Stimulated activated CD4-positive, alpha-beta T cell treated with anti-CD3 and anti-CD28 coated beads, Interleukin-12 subunit alpha, Interleukin-12 subunit beta, amount 100 ng/mL, for 24 hours (primary cell): ENCODE results near the gene OTUD4.
A peak's percentile ranks its signal among the peaks of the same experiment; 100 is the strongest.

Experiments used
- DNase-seq, 2 experiments: peaks; one replicate each; pipeline ENCODE4 v3.0.0-alpha.2; 2020; ENCODE audit warnings: low read depth in 2 of 2

OTUD4 gene

DNA sequence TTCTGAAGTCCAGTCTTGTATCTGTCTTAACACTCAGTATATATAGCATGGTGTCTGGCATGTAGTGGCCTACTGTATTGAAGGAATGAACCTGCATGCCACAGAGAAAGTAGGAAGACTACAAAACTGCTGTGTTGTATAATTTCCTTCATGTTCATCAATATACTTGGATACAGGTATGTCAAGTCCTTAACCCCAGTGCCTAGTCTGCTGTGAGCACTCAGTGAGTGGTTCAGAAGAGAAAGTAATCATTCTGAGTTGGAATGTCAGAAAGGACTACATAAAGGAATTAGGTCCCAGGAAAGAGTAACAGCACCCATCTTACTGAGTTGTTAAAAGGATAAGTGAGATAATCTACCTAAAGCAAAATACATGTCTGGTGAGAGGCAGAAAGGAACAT, 50.3 kb downstream of the OTUD4 start:
- DNase-seq = no peak

DNA sequence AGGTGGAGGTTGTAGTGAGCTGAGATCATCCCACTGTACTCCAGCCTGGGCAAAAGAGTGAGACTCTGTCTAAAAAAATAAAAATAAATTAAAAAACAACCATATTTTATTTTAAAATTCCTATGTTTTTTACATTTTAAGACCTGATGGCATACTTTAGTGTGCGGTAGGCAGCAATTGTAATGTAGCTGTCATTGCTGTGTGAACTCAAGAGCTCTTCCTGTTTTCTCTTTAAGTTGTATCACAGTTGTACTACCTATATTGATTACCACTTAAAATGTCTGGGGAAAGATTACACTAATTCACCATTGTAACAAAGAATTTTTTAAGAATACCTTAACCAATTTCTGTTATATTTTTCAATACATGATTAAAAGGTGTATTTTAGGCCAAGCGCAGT, 55.0 kb downstream of the OTUD4 start:
- DNase-seq = no peak

DNA sequence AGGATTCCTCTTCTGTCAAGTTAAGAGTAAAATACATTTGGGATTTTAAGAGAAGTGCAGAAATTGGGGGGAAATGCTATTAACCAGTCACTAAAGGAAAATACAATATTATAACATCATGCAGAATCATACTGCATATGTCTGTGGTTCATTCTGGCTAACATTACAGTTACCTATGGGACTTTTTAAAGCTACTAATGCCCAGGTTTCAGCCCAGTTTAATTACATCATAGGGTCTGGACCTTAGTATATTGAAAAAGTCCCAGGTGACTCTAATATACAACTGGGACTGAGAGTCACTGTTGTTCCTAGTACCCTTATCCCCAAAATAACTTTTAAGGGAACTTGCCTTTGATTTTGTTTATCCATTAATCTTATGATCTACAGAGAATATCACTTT, 72.3 kb downstream of the OTUD4 start:
- no peak for DNase-seq

DNA sequence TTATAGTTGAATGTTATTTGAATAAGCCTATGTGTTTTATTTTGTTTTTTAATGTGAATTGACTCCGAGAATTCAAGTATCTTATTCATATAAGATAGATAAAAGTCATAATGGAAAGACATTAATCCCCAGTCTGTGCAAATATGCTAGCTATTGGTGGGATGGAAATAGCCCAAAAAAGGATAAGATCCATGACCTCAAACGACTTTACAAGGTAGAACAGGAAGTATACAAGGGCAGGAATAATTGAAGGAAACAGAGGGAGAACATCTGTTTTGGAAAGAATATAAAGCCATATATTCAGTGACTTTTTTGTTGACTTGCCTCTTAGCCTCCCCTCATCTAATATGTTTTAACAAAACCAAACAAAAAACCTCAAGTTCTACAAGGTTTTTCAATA, 73.3 kb downstream of the OTUD4 start:
- DNase-seq = no peak

DNA sequence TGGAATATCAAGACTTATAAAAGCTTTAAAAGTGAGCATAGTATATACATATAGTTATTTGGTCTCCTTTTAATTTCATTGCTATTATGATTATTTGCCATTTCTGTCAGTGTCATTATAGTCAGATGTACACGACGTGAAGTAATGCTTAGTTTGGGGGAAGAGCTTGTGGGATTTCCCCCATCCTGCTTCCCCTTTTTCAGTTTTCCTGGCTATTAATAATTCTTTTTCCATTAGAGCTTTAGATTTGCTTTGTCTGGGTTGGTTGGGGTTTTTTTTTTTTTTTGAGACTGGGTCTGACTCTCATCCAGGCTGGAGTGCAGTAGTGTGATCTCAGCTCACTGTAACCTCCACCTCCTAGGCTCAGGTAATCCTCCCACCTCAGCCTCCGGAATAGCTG, 76.9 kb downstream of the OTUD4 start:
- DNase-seq = no peak

DNA sequence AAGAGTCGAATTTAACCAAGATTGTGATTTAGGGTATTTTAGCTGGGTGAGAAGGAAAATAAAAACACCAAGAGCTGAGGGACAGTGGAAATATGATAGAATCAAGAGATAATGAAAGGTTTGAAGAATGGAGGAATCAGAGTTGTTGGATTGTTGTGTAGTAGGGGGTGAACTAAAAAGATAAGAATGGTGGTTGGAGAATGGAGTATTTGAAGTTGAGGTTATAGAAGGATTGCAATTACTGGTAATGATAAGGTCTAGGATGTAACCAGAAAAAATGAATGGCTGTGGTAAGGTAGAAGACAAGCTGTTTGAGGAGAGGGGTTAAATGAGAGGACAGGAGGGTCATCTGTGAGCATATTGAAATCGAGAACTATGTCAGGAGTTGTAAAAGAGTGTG, 77.8 kb downstream of the OTUD4 start:
- no peak for DNase-seq

DNA sequence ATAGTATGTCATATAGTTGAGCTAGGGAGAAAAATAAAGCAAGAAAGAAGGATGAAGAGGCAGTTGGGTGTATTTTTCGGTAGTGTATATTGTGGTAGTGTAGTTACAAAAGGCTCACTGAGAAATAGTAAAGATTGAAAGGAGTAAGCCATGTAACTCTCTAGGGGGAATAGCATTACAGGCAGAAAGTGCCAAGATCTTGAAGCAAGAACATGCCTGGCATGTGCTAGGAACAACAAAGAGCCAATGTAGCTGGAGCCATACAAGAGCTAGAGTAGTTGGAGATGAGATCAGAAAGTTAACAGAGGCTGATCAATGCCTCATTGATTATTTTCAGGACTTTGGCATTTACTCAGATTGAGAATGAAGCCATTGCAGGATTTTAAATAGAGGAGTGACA, 79.3 kb downstream of the OTUD4 start:
- DNase-seq = no peak

DNA sequence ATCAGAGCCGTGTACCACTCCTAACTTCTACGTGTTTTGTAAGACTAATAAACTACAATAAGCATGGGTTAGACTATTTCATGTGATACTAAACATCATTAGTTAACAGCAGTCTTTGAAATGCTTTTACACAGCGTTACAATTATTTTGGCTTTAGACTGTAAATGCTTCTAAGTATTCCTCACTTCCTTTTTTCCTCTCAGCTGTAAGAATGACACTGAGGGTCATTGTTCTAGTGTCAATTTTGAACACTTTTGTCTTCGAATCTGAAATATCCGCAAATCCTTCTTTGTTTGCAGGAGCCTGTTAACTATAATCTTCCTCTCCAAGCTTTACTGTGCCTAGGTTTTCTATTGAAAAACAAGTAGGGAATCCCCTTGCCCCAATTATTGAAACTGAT, 80.7 kb downstream of the OTUD4 start:
- DNase-seq = no peak

DNA sequence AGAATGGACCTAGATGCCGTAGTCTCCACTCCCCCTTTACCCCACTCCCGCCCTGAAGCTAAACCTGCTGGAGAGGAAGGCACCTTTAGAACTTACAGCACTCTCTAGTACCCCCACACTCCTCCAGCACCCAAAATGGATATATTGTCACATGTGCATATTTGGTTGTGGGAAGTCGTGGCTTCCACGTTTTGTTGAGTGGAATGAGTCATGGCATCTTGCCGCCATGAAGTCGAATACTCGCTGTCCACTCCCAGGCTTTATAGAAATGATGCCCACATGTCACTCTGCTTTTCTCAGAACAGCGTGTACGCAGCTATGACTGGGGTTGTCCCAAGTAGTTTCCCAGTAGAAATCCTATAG, 81.7 kb downstream of the OTUD4 start:
- peak; percentile 31 to 35 for DNase-seq

DNA sequence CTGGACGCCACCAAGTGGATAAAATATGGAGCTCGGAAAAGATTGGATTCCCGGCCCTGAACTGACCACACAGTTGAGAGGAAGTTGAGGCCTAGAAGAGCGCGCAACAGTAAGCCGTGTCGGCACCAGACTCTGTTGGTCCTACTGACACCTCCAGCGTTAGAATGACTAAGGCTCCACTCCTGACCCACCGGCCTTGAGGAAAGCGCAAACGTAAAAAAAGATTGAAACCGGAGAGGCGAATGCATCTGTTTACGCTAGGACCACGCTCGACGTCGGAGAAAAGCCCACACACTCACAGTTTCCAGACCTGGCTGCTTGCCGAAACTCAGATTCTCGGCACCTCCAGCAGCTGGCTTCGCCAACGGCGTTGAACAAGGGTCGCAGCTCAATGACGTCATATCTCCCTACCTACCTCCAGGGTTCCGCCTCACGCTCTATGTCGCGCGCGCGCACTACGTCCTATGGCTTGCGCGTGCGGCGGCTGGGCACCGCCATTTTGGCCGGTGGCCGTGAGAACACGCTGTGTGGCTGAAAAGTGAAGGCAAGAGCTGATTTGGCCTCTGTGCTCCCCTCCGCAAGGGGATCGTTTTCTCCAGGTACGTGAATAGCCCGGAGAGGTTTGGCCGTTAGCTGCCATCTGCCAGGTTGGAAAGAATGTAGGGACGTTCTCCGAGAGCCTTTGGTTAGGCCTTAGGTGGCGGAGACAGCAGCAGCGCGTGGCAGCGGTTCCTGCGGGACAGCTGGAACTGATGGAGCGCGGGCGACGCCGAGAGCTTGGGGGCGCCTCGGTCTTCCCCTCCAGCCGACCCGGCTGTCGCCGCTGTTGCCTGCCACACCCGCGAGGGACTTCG, 82.3 kb downstream of the OTUD4 start, which contains the start of the genes ABCE1 and ANAPC10:
ABCE1 (plus strand) TSS at position 491 of the 854 bp plus-strand sequence. CDS start 6,102 bp downstream, outside the sequence.
ANAPC10 (minus strand) TSS at position 376 of the 854 bp plus-strand sequence. CDS start 2,097 bp downstream, outside the sequence.
- peak; percentile 94 to 95 for DNase-seq

DNA sequence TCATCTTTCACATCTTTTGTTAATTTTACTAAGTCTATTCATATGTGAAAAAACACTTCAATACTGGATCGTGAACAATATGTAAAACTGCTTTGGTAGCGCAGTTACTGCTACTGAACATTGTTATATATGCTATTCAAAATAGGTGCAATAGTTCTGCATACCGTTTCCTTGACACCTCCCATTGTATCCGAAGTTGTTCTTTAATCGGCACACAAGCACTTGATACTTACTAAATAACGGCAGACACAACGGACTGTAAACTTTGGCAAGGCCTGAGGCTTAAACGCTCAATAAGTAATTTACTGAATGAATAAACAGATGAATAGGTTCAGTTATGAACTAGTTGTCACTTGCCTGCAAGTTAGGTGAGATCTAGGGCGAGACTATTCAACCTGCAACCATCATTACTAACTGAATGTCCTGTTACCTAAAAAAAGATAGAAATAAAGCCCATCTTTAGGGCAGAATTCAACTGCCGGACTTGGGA, 83.0 kb downstream of the OTUD4 start:
- DNase-seq = no peak

DNA sequence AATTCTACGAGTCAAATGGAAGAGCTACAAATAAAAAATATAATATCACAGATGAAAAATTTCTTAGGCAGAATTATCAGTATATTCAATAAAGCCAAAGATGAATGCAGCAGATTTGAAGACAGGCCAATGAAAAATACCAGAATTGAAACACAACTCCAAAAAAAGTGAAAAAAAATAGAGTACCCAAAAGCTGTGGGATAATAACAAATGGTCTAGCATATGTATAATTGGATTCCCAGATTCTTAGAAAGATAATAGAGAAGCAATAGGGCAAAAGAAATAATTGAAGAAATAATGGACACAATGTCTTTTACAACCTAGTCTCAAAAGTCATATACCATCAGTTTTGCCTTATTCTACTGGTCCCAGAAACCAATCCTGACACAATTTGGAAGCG, 86.8 kb downstream of the OTUD4 start:
- DNase-seq = no peak

DNA sequence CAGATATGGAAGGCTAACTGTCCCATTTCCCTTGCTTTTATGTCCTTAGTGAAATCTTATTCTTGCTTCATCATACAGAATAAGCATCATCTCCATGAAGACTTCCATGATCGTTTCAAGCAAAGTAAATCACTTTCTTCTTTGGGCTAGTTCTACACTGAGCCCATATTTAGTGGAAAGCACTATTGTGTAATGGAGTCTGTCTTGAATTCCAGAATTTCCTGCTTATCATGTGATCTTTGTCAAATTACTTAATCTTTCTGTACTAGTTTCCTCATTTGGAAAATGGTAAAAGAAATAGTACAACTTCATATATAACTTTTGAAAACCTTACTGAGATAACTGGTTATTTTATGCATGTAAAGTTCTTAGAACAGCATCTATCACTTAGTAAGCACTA, 90.0 kb downstream of the OTUD4 start:
- no peak for DNase-seq

DNA sequence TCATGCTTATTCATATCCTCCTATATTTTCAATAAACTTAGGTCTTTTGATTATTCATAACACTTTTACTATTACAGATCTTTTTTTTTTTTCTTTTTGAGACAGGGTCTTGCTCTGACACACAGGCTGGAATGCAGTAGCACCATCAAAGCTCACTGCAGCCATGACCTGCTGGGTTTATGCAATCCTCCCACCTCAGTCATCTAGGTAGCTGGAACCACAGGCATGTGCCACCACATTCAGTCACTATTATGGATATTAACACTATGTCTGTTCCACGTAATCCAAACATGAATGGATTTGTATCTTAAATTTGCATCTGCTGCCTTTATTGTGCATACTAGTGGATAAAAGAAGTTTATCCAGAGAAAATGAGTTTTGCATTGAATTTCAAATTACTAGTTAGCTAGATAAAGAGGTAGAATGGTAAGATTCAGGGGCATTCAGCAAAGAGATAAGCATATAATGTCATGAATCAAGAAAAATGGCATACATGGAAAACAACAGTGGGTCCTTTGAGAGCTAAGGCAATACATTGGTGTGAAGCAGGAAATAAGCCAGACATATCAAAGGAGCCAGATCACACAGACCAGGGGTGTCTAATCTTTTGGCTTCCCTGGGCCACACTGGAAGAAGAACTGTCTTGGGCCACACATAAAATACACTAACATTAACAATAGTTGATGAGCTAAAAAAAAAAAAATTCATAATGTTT, 96.3 kb downstream of the OTUD4 start:
- no peak for DNase-seq
